AG09319 (cell line): ENCODE data around the gene KIDINS220.

ENCODE experiments used
- DNase-seq: peaks from one replicate; pipeline ENCODE4 v3.0.0-alpha.2; 2010; ENCODE audit warnings: low read depth; ENCODE audit errors: extremely low read depth
- CTCF ChIP-seq: IDR thresholded peaks from 2 replicates; pipeline ENCODE4 v1.5.1; 2011; ENCODE audit warnings: low read depth, mild to moderate bottlenecking, inconsistent platforms, low read length, moderate library complexity

The KIDINS220 gene

GRCh38 chr2:8714971-8715370, 122.4 kb downstream of the KIDINS220 start:
- no peak for DNase-seq
- no peak for TF ChIP-seq CTCF

DNA sequence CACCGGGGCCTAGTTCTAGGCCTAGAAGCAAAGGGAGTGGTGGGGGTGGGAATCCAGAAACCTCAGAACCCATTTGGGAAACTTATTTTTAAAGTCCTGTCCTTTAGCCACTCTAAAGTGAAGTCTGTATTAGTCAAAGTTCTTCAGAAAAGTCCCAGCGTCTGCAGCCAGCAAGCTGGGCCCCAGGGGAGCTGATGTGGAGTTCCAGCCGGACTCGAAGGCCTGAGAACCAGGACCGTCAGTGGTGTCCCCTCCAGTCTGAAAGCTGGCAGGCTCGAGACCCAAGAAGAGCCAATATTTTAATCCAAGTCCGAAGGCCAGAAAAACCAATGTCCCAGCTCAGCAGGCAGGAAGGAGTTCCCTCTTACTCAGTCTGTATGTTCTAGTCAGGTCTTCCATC, 123.1 kb downstream of the KIDINS220 start:
- no peak for DNase-seq
- TF ChIP-seq CTCF: no peak

GRCh38 chr2:8710951-8711350, 126.5 kb downstream of the KIDINS220 start:
- no peak for DNase-seq
- no peak for TF ChIP-seq CTCF

DNA sequence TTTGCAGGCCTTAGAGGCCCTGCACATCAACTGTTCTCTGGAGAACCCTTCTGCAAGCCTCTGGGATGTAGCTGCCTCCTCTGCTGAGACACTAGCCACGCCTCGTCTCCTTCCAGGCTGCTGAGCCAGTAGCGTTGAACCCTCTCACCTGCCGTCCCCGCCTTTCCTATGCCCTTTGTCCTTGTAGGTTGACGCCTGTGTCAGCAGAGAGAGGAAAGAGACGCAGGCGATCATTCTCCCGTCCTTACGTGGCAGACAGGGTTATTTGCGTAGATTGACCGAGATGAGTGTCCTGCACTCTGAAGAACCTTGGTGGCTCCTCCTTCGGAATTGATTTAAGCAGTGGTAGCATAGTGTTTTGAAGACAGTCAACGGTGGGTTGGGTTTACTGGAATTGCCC, 127.8 kb downstream of the KIDINS220 start:
- no peak for TF ChIP-seq CTCF

DNA sequence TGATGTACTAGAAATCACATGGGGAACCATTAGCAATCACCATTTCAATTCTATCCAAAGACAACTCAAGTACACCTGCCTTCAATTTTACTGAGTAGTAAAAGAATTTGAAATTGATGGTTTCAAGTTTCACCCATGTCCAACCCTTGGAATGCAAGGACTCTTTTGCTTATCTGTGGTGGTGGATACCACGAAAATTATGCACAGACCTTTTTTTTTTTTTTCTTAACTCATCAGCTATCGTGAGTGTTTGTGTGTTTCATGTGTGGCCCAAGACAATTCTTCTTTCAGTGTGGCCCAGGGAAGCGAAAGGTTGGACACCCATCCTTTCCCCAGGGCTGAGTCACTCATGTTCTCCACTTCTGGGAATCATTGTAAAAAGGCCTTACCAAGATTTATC, 132.5 kb downstream of the KIDINS220 start:
- no peak for DNase-seq
- no peak for TF ChIP-seq CTCF

More for the DNA sequence above, 127.8 kb downstream of the KIDINS220 start:
- no peak for DNase-seq

DNA sequence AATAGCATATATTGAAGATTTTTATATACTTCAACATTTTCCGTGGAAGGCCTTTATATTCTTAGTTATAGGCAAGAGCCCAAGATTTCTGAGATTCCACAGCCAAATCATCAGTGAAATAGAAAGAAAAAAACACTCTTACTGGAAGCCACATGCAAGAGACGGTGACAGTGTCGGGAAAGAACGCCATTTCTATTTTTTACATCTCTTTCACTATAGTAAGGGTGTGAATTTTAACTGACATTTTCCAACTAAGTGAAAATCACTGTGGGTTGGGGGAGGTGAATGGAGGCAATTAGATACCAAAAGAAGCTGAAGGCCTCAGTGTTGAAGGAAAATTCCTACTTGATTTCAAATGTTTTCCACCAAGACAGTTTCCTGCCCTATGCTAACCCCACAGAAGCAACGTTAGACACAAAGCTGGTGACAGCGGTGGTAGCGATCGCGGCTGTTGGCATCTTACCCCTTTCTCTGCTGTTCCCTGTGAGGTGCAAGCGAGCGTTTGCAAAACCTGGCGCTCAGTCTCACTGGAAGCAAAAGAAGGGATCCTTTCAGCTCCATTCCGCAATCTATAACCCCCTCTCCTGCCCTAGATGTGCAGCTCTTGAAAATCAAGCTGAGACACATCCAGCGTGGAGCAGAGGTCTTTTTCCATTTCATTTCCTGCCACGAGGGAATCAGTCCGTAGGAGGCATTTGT, 135.6 kb downstream of the KIDINS220 start:
- no peak for DNase-seq
- TF ChIP-seq CTCF: no peak

DNA sequence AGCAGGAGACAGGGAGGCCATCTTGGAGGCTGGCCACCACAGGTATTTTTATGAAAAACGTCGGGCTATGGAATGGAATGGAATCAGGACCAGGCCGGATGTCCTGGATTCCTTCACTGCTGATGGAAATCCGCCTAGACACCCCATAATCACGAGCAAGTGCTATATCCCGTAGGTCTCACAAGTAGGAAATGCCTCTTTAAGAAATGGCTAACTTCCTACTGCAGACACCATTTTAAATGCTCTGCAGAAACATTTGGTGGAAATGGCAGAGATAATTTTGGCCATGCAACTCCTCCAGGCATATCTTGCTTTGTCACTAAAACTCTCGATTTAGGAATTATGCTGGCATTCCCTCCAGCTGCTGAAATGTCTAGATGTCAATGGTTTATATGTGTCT, 137.6 kb downstream of the KIDINS220 start:
- TF ChIP-seq CTCF: no peak
- no peak for DNase-seq
